ENCODE results near the gene PLCH1. TPM values are rescaled to one million over a fixed set of nuclear protein-coding genes. Genes with fewer than 3 reads are reported as not detected.

Gene PLCH1
- total and polyA plus RNA-seq, 2 of the 13 experiments (the other 11 are each of a cell fraction or from before 2014, with no cell fraction given) = 2.0 to 3.0 TPM

DNA sequence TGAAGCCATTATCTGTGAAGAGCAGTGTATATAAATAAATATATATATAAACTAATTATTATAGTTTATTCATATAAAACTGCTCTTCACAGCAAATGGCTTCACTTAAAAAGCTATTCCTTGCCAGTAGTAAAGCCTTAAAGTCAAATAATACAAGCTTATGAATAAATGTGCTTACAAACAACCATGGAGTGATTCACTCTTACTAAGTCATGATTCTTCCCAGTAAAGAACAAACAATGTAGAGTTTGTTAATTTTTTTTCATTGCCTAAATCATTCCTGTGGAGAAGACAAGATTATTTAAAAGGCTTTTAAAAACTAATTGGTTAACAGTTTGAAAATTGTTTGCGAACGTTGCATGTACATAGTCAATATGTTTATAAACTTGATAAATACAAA is 140.7 kb downstream of the PLCH1 start (continued):
- TF ChIP-seq FOXK2 (IDR thresholded peaks at IDR 0.05) (no peak), TBL1XR1 (IDR thresholded peaks at IDR 0.05; ENCODE audit: borderline replicate concordance, low read length, partially characterized antibody) (no peak), FOSL2 (CRISPR knock-in tag; IDR thresholded peaks at IDR 0.05) (no peak), DNMT1 (CRISPR knock-in tag; IDR thresholded peaks at IDR 0.05) (no peak)

DNA sequence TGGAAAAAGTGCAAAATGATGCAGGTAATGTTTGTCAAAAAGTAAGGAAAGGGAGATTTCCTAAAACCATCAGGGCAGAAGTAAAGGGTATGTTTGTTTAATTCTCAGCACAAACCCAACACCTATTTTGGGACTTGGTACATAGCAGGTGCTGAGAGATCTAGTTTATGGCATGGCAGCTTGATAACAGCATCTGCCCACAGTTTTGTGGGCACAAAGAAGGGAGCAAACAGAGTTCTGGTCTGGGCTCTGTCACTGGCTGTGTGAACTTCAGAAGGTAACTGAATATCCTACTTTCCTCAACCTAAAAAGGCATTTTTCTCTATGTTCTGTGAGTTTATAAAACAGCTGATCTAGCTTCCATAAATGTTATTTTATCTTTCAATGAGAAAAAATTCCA is 141.6 kb downstream of the PLCH1 start:
- in situ Hi-C loops (cut with HindIII; ENCODE audit: extremely low pct_ligation_motif_present, low pct_unique_long_range_greater_than_20kb) (no loop called here), intact Hi-C loops (cut with micrococcal nuclease; ENCODE audit: unreplicated experiment) (no loop called here)
- H3K27ac ChIP-seq (ENCODE audit: extremely low read length, insufficient read depth, low read length) = no peak overlapping the region
- no peak overlapping the region for H2AFZ ChIP-seq (ENCODE audit: low read length)
- TF ChIP-seq TCF7 (IDR thresholded peaks at IDR 0.05; ENCODE audit: low read depth) (no peak), FOXA1 (IDR thresholded peaks at IDR 0.05) (no peak), FOXA1 (CRISPR knock-in tag; IDR thresholded peaks at IDR 0.05) (no peak)
- ATAC-seq (no peak), DNase-seq (ENCODE audit: low spot score) (no peak), FAIRE-seq (no peak)
- no peaks in the 10 kb centered on the region for H3K36me3 ChIP-seq (replicated peaks in 1 of 2; ENCODE audit: control insufficient read depth in 1 of 2, insufficient read depth in 2 of 2, low read length in 2 of 2)
- H3K27me3 ChIP-seq (ENCODE audit: control insufficient read depth in 1 of 2, insufficient read depth in 2 of 2, low read length in 2 of 2) = no peaks in the 10 kb centered on the region
- ChIA-PET CTCF (ENCODE audit: low intra/inter-chr PET ratio, low total read pairs) (no interaction called here), POLR2A (no interaction called here)
- BruUV-seq (replicated peaks) = no TSS peak
- H4K20me1 ChIP-seq (ENCODE audit: insufficient read depth, low read length) = no peaks in the 10 kb centered on the region
- H3K79me2 ChIP-seq (ENCODE audit: insufficient read depth, low read length) = no peaks in the 10 kb centered on the region
- H3K4me1 ChIP-seq (ENCODE audit: insufficient read depth, low read length) = peaks cover 66% of the 10 kb centered on the region
- no peak overlapping the region for H3K9ac ChIP-seq (ENCODE audit: insufficient read depth, low read depth, low read length)
- H3K4me2 ChIP-seq (ENCODE audit: low read depth, low read length) = no peak overlapping the region
- H3K9me3 ChIP-seq (ENCODE audit: low read length) = no peaks in the 10 kb centered on the region
- H3K4me3 ChIP-seq (replicated peaks in 1 of 3; ENCODE audit: insufficient read depth in 1 of 3, low read depth in 2 of 3, low read length in 3 of 3) = no peak overlapping the region

DNA sequence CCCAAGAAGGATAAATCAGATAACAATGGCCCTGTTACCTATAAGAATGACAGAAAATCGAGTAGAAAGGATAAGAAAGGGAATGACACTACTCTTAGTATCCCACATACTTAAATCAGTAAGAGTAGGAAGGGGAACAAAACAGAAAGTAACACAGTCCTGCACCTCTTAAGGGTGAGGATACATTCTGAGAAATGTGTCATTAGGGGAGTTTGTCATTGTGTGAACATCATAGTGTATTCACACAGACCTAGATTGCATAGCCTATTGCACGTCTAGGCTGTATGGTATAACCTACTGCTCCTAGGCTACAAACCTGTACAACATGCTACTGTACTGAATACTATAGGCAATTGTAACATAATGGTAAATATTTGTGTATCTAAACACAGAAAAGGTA is 142.6 kb downstream of the PLCH1 start:
- Histone ChIP-seq H3K9ac (ENCODE audit: insufficient read depth, low read depth, low read length) (no peak overlapping the region), H2AFZ (ENCODE audit: low read length) (no peak overlapping the region), H4K20me1 (ENCODE audit: insufficient read depth, low read length) (no peaks in the 10 kb centered on the region), H3K4me2 (ENCODE audit: low read depth, low read length) (no peak overlapping the region), H3K4me1 (ENCODE audit: insufficient read depth, low read length) (peaks cover 56% of the 10 kb centered on the region), H3K4me3 (replicated peaks in 1 of 3; ENCODE audit: insufficient read depth in 1 of 3, low read depth in 2 of 3, low read length in 3 of 3) (no peak overlapping the region), H3K36me3 (replicated peaks in 1 of 2; ENCODE audit: control insufficient read depth in 1 of 2, insufficient read depth in 2 of 2, low read length in 2 of 2) (no peaks in the 10 kb centered on the region), H3K9me3 (ENCODE audit: low read length) (no peaks in the 10 kb centered on the region), H3K27me3 (ENCODE audit: control insufficient read depth in 1 of 2, insufficient read depth in 2 of 2, low read length in 2 of 2) (no peaks in the 10 kb centered on the region), H3K79me2 (ENCODE audit: insufficient read depth, low read length) (no peaks in the 10 kb centered on the region), H3K27ac (ENCODE audit: extremely low read length, insufficient read depth, low read length) (no peak overlapping the region)
- ATAC-seq (no peak), DNase-seq (ENCODE audit: low spot score) (no peak), FAIRE-seq (no peak)
- ChIA-PET POLR2A (no interaction called here), CTCF (ENCODE audit: low intra/inter-chr PET ratio, low total read pairs) (no interaction called here)
- WGBS (ENCODE audit: low lambda C conversion rate) = 37% methylated on average over 2 of the region's 2 CpGs
- intact Hi-C loops (cut with micrococcal nuclease; ENCODE audit: unreplicated experiment) (no loop called here), in situ Hi-C loops (cut with HindIII; ENCODE audit: extremely low pct_ligation_motif_present, low pct_unique_long_range_greater_than_20kb) (no loop called here)
- no TSS peak for BruUV-seq (replicated peaks)
- no peak for TF ChIP-seq TP53 (CRISPR knock-in tag; conservative IDR thresholded peaks at IDR 0.05)
- TF ChIP-seq, protein P1, sequence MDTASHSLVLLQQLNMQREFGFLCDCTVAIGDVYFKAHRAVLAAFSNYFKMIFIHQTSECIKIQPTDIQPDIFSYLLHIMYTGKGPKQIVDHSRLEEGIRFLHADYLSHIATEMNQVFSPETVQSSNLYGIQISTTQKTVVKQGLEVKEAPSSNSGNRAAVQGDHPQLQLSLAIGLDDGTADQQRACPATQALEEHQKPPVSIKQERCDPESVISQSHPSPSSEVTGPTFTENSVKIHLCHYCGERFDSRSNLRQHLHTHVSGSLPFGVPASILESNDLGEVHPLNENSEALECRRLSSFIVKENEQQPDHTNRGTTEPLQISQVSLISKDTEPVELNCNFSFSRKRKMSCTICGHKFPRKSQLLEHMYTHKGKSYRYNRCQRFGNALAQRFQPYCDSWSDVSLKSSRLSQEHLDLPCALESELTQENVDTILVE (CRISPR knock-in tag; IDR thresholded peaks at IDR 0.05) = no peak
- TF ChIP-seq NR2C2 (CRISPR knock-in tag; IDR thresholded peaks at IDR 0.05; ENCODE audit: borderline replicate concordance) = no peak
- no peak for TF ChIP-seq RCOR2 (CRISPR knock-in tag; IDR thresholded peaks at IDR 0.05)
- no peak for TF ChIP-seq ZNF792 (CRISPR knock-in tag; IDR thresholded peaks at IDR 0.05)
- TF ChIP-seq ZFP36L2 (CRISPR knock-in tag; IDR thresholded peaks at IDR 0.05) = no peak
- no peak for TF ChIP-seq RBM39 (IDR thresholded peaks at IDR 0.05; ENCODE audit: low read depth, low read length, poor library complexity, severe bottlenecking)
- no peak for TF ChIP-seq AGO1 (IDR thresholded peaks at IDR 0.05; ENCODE audit: low read depth, low read length, poor library complexity, severe bottlenecking)
- TF ChIP-seq ZNF549 (CRISPR knock-in tag; IDR thresholded peaks at IDR 0.05) = no peak
- TF ChIP-seq HHEX (CRISPR knock-in tag; IDR thresholded peaks at IDR 0.05) = no peak

Data from HepG2 (cell line).